Stimulated activated CD8-positive, alpha-beta memory T cell treated with anti-CD3 and anti-CD28 coated beads, Interleukin-15, amount 100 ng/mL, for 24 hours (primary cell): ENCODE results near the gene TMEM88.

Experiments used
- DNase-seq: peaks from one replicate; pipeline ENCODE4 v3.0.0-alpha.2; 2020; ENCODE audit warnings: low read depth

TMEM88 gene

DNA sequence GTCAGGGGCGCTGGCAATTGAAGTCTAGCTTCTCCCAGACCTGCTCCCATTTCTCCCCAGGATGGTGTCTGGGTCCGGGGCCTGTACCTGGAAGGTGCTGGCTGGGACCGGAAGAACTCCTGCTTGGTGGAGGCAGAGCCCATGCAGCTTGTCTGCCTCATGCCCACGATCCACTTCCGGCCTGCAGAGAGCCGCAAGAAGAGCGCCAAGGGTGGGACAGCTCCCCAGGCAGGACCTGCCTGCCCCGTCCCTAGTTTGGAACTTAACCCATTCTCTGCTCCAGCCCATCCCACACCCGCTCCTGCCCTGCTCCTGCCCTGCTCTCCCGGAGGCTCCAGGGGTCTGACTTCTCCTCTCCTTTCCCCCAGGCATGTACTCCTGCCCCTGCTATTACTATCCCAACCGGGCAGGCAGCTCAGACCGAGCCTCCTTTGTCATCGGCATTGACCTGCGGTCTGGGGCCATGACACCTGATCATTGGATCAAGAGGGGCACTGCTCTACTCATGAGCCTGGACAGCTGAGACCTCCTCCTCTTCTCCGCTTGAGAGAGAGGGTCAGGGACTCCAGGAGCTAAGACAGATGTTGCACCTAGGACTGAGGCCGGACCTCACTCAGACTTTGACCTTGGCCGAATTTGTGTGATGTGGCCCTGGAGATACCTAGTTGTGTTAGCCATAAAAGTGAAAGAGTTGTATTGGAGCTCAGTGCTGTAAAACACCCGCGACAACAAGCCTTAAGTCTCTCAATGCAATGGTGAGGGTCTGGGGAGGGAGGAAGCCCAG is 21.7 kb upstream of the TMEM88 start:
- DNase-seq = no peak

DNA sequence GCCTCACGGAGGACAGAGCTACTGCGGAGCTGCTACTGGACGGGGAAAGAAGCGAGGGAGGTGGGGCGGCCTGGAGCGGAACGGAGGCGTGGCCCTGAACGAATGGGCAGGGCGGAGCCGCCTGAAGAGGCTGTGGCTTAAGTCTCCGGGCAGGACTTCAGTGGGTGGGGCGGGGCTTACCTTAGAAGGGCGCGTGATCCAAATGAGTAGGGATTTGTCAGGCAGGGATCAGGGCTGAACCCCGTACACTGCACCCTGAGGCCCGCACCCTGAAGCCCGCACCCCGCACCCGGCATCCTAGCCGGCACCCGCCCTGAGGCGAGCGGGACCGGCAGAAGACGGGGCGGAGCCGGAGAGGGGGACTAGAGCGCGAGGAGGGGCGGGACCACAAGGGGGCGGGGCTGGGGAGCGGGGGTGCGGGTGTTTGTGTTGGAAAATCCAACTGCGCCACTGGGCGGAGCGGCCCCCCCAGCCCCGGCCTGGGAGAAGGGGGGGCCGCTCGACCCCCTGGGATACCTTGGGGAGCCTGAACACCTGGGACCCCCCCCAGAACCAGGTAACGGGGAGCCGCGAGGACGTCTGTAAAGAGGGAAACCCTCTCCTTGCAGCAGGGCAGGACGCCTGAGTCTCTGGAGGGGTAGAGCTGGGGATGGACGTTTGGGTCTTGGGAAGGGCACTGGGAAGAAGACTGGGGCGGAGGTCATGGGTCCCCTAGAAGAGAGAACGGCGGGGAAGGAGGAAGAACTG is 20.9 kb upstream of the TMEM88 start, which contains the start of gene KDM6B:
Gene KDM6B (plus strand): TSS at position 423 of the 747 bp plus-strand sequence. CDS start 11,338 bp downstream, outside the sequence.
- DNase-seq = peak; percentile 58

DNA sequence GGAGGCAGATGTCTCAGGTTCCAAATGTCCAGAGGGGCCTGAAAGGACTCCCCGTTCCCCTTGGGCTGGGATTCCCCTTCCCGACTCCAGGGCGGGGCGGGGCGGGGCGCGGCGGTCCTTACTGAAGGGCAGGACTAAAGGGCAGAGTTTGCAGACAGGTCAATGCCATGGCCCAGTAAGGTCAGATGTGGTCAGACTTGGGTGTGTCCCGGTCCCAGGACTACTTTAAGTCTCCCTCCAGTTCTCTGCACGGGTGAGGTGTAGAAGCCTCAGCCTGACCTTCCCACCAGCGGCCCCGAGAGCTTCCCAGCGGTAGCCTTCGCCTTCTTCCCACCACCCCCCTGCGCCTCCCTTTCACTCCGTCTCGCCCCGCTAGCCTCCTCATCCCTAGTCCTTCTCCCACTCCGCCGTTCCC is 20.3 kb upstream of the TMEM88 start:
- DNase-seq = no peak

DNA sequence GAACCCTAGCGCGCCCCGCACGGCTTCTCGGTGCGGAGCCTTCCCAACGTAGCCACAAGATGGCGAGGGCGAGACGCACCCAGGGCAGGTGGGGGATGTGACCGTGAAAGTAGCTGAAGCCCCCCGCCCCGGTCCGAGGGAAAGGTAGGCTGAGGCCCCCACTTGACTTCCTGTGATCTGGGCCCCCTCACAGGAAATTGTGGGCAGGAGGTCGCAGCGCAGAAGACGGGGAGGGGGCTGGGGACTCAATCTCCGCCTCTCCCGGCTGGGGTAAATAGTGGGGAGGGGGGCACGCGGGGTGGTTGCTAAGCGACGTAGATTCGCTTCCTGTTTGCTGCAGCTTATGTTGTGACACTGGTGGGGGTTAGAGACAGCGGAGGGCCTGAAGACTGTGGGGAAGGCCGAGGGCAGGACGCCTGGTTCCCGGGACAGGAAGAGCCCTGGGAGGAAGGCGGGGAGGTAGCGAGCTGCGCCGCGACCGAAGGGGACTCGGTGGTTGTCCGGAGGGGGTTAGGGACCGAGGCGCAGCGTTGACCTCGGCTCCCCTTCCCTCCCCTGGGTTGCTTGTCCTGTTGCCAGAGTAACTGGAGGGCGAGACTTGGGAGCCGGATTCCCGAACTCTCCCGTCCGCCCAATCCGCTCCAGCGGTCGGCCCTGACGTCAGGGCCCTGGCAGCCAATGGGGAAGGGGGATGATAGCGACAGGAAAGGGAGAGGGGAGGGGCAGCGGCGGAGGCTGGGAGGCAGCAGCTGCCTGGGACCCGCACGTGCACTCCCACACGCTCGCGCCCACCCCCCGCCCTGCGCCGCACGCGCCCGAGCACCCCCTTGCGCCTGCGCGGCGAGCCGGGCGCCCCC is 19.7 kb upstream of the TMEM88 start:
- DNase-seq = peak; percentile 56

DNA sequence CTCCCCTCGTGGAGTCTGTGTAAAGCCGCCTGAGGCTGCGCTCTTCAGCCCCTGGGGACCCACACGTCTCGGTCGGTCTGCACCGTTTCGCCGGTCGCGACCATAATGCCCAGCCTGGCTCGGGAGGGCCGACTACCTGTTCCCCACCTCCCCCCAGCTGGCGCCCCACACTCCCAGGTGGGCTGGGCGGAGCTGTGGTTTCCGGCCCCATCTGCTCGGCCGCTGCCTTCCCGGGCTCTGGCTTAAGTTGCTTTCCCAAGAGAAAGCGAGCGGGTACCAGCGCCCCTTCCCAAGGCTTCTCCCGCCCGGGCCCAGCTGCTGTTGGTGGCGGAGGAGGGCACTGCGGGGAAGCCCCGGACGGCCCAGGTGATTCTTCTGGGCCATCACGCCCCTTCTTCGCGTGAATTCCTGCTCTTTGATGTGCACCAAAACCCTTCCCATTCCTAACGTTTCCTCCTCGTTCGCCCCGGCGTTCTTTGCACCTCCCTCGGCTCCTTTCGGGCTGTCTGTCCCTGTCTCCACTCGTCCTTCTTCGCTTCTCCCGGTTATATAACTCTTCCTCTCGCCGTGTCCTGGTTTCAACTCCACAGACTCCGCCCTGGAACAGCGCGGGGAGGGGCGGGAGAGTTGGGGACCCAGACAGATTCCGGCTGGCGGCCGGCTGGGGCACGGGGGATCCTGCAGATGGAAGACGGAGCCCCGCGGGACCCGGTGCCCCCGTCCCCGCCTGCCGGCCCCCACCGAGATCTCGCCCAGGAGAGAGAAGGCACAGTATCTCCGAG is 18.9 kb upstream of the TMEM88 start:
- DNase-seq = no peak

DNA sequence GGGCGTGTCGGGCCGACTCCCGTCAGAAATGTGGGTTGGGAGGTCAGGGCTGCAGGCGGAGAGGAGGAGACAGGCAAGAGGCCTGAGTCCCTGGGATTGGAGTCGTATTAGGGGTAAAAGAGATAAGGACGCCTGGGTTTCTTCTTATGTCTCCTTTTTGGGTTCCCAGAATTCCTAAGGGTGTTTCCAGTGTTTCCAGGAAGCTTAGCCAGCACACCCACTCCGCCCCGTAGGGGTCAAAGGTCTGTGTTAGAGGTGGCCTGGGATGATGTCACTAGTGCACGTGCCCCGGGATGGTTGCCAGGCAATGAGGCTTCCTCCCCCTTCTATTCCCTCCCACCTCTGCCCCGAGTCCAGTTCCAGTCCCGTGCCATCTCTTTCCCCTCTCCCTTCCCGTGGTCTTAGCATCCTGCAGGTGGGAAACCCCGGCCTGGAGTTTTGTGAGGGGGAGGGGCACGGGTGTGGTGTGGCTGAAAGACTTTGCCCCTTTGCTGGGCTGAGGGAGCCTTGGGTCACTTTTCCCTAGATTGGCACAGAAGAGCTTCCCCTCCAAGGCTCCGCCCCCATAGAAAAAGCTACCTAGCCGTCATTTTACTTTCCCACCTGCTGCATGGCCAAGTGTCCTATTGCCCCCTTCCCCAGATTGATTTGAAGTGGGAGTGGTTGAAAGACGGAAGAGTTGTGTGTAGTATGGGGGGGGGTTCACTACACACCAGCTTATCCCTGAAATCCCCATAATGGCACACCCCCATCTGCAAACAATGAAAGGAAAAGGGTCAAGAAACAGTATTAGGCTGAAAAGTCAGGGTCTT is 18.1 kb upstream of the TMEM88 start:
- DNase-seq = peak; percentile 21

DNA sequence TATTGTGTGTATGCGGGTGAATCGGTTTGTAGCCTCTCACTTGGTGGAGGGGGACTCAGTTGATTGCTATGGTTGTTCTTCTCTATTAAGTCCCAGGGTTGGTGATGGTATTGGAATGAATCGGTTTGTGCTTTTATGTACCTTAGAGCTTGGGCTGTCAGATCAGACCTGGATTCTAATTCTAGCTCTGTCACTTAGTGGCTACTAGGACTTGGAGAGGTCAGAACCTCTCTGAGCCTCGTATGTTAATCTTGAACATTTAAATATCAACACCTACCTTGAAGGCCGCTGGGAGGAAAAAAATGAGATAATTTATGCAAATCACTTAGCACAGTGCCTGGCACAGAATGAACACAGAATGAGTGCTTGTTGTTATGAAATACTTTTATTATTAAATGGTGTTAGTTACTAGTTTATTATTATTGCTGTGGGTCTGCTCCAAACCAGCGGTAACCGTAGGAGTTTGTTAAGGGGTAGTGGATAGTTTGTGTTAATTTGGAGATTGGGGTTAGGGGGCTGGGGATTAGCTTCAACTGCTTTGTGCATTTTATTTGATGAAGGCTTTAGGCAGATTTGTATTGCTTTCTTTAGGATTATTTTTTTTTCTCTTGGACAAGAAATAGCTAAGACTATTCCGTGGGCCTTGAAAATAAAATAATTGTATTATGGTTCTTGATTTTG is 17.3 kb upstream of the TMEM88 start:
- DNase-seq = no peak

DNA sequence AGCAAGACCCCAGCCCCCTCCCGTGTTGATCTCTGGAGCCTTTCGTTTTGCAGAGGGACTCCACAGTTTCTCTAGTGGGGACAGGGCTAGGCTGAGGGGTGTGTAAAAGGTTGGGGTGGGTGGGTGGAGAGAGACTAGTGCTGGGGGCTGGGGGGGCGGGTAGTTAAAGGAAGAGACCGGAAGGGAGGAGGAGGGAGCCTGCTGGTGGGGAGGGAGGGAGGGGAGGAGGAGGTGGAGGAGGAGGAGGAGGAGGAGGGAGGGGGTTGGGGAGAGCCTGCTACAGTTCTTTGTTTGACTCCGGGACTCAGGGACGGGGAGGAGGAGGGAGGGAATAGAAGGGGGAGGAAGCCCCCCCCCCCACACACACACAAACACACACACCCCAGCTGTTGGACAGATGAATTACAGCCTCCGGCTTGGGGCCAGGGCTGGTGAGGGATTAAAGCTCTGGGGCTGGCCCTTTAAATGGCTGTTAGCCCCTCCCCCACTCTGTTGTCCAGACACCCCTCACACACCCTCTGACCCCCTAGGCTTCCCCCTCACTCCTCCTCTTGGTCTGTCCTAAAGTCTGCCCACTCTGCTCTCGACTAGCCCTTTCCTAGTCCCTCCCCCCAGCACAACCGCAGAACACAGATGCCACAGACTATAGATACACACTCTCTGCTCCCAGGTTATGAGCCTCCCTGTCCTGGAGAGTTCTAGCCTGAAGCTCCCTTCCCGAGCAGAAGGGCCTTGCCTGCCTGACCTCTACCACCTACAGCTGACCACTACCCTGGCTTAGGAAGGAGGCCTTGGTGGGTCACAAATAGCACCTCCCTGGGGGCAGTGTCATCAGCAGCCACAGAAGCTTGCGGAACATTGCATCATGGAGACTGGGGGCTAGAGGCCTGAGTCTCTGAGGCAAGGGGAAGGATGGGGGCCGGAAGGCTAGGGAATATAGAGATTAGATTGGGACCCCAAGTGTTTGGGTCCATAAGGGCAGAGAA is 16.5 kb upstream of the TMEM88 start:
- DNase-seq = no peak

DNA sequence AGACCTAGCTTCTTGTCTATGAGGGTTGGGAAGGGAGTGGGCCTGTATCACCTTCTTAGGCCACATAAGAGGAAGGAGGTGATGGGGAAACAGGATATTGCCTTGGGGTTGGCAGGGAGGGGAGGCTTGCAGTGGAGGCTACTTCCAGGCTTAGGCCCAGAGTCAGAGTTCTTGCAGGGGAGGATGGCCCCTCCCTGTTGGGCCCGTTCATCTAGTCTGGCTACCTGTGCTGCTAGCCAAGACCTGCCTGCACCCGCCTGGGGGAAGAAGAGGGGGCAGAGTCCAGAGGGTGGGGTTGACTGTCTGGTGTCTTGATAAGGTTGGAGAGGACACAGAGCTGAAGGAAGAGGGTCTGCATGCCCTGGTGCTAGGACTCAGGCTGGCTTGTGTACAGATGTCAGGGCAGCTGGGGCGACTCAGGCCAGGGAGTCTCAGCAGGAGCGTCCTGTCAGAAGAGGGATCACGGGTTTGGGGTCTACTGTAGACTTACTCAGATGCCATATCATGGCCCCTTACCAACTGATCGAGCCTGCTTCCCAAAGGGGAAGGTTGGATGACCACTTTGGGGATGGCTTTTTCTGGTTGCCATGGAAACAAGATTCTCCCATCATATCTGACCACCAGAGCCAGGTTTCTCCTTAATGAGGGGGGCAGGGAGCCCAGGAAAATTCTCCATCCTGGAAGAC is 15.5 kb upstream of the TMEM88 start:
- no peak for DNase-seq

DNA sequence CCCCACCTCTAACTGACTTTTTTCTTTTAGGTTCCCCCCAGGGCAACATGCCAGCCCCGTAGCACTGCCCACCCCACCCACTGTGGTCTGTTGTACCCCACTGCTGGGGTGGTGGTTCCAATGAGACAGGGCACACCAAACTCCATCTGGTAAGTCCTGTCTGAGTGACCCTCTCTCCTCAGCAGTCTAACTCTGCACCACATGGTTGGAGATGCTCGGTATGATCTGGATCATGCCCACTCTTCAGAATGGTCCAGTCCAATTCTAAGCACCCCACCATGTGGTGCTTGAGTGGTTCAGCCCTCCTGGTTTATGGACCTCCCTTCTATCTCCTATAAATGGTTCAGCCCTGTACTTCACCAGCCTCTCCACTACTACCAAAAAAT is 15.0 kb upstream of the TMEM88 start:
- no peak for DNase-seq

DNA sequence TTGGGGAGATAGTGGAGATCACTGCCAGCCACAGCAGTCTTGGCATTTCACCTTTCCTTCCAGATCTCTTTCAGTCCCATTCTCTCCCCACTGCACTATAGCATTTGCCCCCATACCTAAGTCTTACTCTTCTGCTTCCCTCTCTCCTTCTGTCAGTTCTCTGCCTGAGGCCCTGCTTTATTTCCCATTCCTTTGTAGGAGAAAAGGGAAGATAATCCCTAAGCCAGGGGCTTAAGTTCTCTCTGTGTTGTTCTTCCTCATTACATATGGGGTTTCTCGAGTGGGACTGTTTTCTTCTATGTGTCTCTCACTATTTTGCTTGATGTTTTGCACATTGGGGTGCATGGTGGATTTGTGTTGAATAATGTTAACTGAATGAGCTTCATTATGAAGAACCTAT is 14.4 kb upstream of the TMEM88 start:
- DNase-seq = no peak

DNA sequence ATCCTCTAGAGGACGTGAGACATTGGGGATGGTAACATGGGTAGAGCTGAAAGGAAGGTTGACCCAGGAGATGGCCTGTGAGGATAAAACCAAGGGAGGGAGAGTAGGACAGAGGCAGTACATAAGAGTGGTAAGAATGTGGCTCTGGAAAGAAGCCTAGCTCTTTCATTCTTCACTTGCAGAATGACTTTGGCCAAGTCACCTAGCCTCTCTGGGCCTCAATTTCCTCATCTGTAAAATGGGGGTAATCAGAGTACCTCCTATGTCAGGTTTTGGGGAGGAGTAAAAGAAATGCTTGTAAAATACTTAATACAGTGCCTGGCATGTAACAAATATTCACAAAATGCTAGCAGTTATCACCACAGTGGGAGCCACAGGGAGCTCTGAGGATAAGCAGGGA is 14.0 kb upstream of the TMEM88 start:
- DNase-seq = no peak

DNA sequence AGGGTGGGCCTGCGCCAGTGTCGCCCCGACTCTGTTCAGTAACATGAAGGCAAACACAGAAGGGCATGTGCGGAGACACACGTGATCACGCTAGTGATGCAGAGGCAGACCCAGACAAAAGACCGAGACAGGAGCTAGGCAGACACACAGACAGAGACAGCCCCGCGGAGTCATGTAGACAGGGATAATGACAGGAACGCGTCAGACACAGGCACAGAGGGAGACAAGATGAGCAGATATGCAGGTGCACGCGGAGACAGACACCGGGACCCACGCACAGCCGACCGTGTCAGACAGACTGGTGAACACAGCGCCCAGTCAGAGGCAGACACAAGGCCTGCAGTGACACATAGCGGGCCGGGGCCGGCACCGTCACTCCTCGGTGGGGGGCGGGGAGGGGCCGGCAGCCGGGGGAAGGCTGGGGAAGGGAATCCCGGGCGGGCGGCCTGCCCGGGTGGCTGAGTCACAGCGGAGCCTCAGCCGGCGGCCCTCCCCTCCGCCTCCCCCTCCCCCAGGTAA is 13.4 kb upstream of the TMEM88 start:
- peak; percentile 75 for DNase-seq

DNA sequence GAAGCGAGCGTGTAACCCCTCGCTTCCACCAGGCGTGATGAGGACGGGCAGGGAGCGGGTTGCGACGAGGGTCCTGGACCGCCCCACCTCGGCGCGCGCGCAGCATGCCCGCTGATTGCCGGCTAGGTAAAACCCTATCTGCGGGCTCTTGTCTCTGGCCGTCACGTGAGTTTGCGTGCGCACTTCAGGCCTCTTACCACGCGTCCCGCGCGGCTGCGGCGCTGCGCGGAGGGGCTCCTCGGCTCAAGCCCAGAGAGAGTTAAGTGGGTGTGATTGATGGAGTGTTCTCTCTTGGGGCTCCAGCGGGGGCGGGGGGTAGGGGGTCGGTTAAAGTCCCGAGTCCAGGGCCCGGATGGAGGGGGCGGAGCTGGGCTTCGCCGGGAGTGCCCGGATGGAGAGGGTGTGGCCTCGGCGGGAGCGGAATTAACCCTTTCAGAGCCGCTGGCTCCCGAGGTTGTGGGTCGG is 12.9 kb upstream of the TMEM88 start:
- DNase-seq = peak; percentile 79

DNA sequence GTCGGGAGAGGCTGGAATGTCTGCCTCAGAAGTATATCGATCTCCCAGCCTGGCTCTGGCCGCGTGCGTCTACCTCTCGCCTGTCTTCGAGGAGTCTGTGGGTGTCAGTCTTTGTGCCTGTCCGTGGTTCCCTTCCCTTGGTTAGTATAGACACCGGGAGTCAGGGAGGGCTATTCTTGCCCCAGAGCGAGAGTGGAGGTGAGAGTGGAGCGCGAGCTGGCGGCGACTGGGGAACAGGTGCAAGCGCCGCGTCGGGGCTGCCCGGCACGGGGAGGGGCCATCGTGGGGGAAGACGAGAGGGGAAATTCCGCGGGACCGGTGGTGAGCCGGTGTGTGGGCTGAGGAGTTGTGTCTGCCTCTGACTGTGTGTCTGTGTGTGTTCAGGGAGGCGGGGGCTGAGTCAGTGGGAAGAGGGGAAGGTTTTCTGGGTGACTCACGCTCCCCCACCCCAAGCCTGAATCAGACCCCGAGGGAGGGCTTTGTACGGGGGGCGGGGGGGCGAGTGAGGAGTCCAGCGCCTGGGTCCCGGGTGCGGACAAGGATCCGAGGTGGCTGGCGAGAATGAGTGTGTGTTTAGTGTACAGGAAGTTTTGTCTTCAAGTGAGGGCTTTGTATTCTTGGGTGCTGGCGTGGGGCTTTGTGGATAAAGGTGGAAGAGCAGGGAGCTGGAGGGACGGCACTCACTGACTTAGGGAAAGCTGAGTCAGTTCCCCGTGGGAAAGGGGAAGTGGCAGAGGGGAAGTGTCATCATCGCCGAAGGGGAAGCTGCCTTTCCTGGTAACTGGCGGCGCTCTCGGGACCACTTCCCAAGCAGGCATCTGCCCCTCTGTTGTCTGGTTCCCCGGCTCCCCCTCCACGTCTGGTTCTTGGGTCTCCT is 12.2 kb upstream of the TMEM88 start:
- peak; percentile 79 for DNase-seq

DNA sequence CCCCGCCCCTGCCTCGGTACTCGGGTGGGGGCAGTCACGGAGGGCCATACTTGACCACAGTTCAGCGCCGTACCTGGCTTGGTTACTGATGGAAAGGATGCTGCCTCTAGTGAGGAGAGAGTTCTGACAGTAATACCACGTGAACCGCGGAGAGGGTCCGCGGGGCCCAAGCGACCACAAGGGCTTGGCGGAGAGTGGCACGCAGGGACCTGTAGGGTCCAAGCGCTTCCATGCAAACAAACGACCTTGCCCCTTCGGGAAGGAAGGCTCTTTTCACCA is 11.7 kb upstream of the TMEM88 start:
- DNase-seq = peak; percentile 29
